AG08396 (cell line): ENCODE results near the gene HLA-DQA2.
"Not testable (repeated sequence)": the region's sequence is repeated elsewhere in the genome, so short reads cannot be mapped to it uniquely, and the experiment has no call there.

Source experiments
- DNase-seq: peaks from one replicate; pipeline ENCODE4 v3.0.0; 2012; ENCODE audit warnings: low spot score, mixed read lengths

HLA-DQA2 gene

DNA sequence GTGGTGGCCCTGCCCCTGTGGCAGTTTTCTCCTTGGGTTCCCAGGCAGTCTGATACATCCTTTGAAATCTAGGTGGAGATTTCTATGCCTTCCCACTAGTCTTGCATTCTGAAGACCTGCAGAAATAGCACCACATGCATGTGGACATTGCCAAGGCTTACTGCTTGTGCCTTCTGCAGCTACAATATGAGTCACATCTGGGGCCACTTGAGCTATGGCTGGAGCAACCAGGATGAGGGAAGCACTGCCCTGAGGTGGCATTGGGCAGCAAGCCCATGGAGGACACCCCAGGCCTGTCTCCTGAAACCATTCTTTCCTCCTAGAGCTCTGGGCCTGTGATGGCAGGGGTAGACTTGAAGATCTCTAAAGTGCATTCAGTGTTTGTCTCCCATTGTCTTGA, 37.8 kb downstream of the HLA-DQA2 start:
- DNase-seq, result no peak

- DNase-seq, result not testable (repeated sequence)
Observed at GRCh38 chr6:32782923-32783322, 41.7 kb downstream of the HLA-DQA2 start.

- peak; percentile 61 for DNase-seq
Observed at GRCh38 chr6:32785781-32786533, 44.8 kb downstream of the HLA-DQA2 start.

DNA sequence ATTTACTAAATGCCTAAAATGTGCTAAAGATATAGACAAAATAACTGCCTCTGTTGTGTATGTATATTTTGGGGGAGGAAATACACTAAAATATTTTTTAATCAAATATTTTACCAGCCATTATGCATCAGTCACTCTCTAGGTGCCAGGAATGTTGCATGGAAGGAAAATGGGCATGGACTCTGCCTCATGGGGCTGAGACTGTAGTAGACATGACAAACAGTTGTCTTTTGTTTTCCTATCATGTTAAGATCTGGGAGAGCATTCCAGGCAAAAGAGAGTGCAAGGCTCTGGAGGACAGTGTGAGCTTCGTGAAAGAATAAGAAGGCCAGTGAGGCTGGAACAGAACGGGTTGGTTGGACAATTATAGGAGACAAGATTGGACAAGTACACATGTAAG, 49.1 kb downstream of the HLA-DQA2 start:
- no peak for DNase-seq

GRCh38 chr6:32792901-32793435, 51.8 kb downstream of the HLA-DQA2 start:
- no peak for DNase-seq

GRCh38 chr6:32794510-32794909, 53.3 kb downstream of the HLA-DQA2 start:
- DNase-seq, result no peak
